DOHH2 (cell line): ENCODE measurements around the gene MAP2K5.

Source experiments
- H3F3A ChIP-seq: fragments of 200-600 bp; sonication (generic), shearing (Covaris generic); 2 replicates; pipeline ENCODE4 v1.6.0; 2016; ENCODE audit warnings: antibody characterized with exemption, mild to moderate bottlenecking; ENCODE audit not compliant: control insufficient read depth, insufficient read depth
- H3K27ac ChIP-seq: fragments of 200-600 bp; sonication (generic); 2 replicates; pipeline ENCODE4 v1.5.1; 2014; ENCODE audit warnings: low read depth, mild to moderate bottlenecking, low read length, moderate library complexity
- H3K27me3 ChIP-seq: fragments of 200-600 bp; sonication (generic); 2 replicates; pipeline ENCODE4 v1.6.1; 2014; ENCODE audit warnings: mild to moderate bottlenecking, low read length, mixed read lengths; ENCODE audit not compliant: control insufficient read depth
- H3K36me3 ChIP-seq: fragments of 200-600 bp; sonication (generic); 2 replicates; pipeline ENCODE4 v1.6.1; 2014; ENCODE audit warnings: mild to moderate bottlenecking, low read length, moderate library complexity, mixed read lengths; ENCODE audit not compliant: control insufficient read depth
- H3K4me1 ChIP-seq: fragments of 200-600 bp; sonication (generic); 2 replicates; pipeline ENCODE4 v1.6.1; 2014; ENCODE audit warnings: mild to moderate bottlenecking, low read length, mixed read lengths; ENCODE audit not compliant: control insufficient read depth
- H3K4me2 ChIP-seq: fragments of 200-600 bp; sonication (generic); 2 replicates; pipeline ENCODE4 v1.6.0; 2014; ENCODE audit warnings: mild to moderate bottlenecking, low read length, moderate library complexity
- H3K4me3 ChIP-seq: fragments of 200-600 bp; sonication (generic); 2 replicates; pipeline ENCODE4 v1.5.1; 2014; ENCODE audit warnings: mild to moderate bottlenecking, low read length, mixed read lengths
- H3K79me2 ChIP-seq: fragments of 200-600 bp; sonication (generic); 2 replicates; pipeline ENCODE4 v1.6.1; 2014; ENCODE audit warnings: mild to moderate bottlenecking, low read length, mixed read lengths; ENCODE audit not compliant: control insufficient read depth
- H3K9me2 ChIP-seq: fragments of 200-600 bp; sonication (generic); replicated peaks from 2 replicates; pipeline ENCODE4 v1.6.1; 2014; ENCODE audit warnings: mild to moderate bottlenecking, low read length, mixed read lengths; ENCODE audit not compliant: control insufficient read depth
- H3K9me3 ChIP-seq: fragments of 200-600 bp; sonication (generic); 2 replicates; pipeline ENCODE4 v1.6.1; 2014; ENCODE audit warnings: antibody characterized with exemption, low read length, mixed read lengths; ENCODE audit not compliant: control insufficient read depth, insufficient read depth
- H4K20me1 ChIP-seq: fragments of 200-600 bp; sonication (generic); 2 replicates; pipeline ENCODE4 v1.6.0; 2014; ENCODE audit warnings: low read depth, mild to moderate bottlenecking, antibody characterized with exemption, low read length, moderate library complexity; ENCODE audit not compliant: control insufficient read depth, insufficient read depth
- EZH2phosphoT487 ChIP-seq: fragments of 200-600 bp; sonication (generic); IDR thresholded peaks from 2 replicates; pipeline ENCODE4 v1.6.1; 2017; ENCODE audit warnings: borderline replicate concordance, mild to moderate bottlenecking, antibody characterized with exemption, low read length, moderate library complexity, mixed read lengths
- TF ChIP-seq, protein P1 (sequence below): fragments of 200-600 bp; sonication (generic); IDR thresholded peaks from one replicate; pipeline ENCODE4 v1.5.1; 2014; ENCODE audit warnings: antibody characterized with exemption, mild to moderate bottlenecking, low read depth, low read length; ENCODE audit not compliant: poor library complexity, severe bottlenecking

MAP2K5 gene

GRCh38 chr15:67524235-67524634 is 18.3 kb upstream of the MAP2K5 start:
- H3K9me3 ChIP-seq: no peaks in the 10 kb centered on the region
- no peaks in the 10 kb centered on the region for H4K20me1 ChIP-seq
- H3K4me1 ChIP-seq: peaks cover 28% of the 10 kb centered on the region
- peaks cover 54% of the 10 kb centered on the region for H3K79me2 ChIP-seq
- H3F3A ChIP-seq: no peaks in the 10 kb centered on the region; the same call in 1 of the 2 replicates
- TF ChIP-seq EZH2phosphoT487: no peak
- TF ChIP-seq, protein P1, sequence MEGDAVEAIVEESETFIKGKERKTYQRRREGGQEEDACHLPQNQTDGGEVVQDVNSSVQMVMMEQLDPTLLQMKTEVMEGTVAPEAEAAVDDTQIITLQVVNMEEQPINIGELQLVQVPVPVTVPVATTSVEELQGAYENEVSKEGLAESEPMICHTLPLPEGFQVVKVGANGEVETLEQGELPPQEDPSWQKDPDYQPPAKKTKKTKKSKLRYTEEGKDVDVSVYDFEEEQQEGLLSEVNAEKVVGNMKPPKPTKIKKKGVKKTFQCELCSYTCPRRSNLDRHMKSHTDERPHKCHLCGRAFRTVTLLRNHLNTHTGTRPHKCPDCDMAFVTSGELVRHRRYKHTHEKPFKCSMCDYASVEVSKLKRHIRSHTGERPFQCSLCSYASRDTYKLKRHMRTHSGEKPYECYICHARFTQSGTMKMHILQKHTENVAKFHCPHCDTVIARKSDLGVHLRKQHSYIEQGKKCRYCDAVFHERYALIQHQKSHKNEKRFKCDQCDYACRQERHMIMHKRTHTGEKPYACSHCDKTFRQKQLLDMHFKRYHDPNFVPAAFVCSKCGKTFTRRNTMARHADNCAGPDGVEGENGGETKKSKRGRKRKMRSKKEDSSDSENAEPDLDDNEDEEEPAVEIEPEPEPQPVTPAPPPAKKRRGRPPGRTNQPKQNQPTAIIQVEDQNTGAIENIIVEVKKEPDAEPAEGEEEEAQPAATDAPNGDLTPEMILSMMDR: no peak
- no peaks in the 10 kb centered on the region for H3K27me3 ChIP-seq
- H3K36me3 ChIP-seq: peaks cover 19% of the 10 kb centered on the region; the same call in 1 of the 2 replicates
- H3K4me2 ChIP-seq: no peak overlapping the region
- no peak overlapping the region for H3K4me3 ChIP-seq
- H3K9me2 ChIP-seq: no peaks in the 10 kb centered on the region
- H3K27ac ChIP-seq: no peak overlapping the region

- peaks cover 15% of the 10 kb centered on the region; the same call in 1 of the 2 replicates for H3K36me3 ChIP-seq
- no peak overlapping the region for H3K27ac ChIP-seq
- TF ChIP-seq EZH2phosphoT487: no peak
- TF ChIP-seq, protein P1: no peak
- no peaks in the 10 kb centered on the region for H4K20me1 ChIP-seq
- H3K4me2 ChIP-seq: no peak overlapping the region
- no peak overlapping the region for H3K4me3 ChIP-seq
- H3K4me1 ChIP-seq: peaks cover 6% of the 10 kb centered on the region
- no peaks in the 10 kb centered on the region for H3K9me2 ChIP-seq
- H3K79me2 ChIP-seq: peaks cover 24% of the 10 kb centered on the region
- H3K27me3 ChIP-seq: no peaks in the 10 kb centered on the region
- peaks cover 2% of the 10 kb centered on the region; the same call in 1 of the 2 replicates for H3F3A ChIP-seq
- H3K9me3 ChIP-seq: no peaks in the 10 kb centered on the region
Observed at GRCh38 chr15:67528513-67528912, 14.0 kb upstream of the MAP2K5 start.

- TF ChIP-seq, protein P1: no peak
- no peak for TF ChIP-seq EZH2phosphoT487
- H3K9me2 ChIP-seq: no peaks in the 10 kb centered on the region
- no peak overlapping the region for H3K4me2 ChIP-seq
- no peaks in the 10 kb centered on the region for H4K20me1 ChIP-seq
- no peak overlapping the region for H3K27ac ChIP-seq
- no peaks in the 10 kb centered on the region for H3K27me3 ChIP-seq
- H3K4me1 ChIP-seq: peaks cover 4% of the 10 kb centered on the region; the same call in 1 of the 2 replicates
- no peaks in the 10 kb centered on the region for H3K79me2 ChIP-seq
- H3K4me3 ChIP-seq: no peak overlapping the region
- H3K36me3 ChIP-seq: peaks cover 15% of the 10 kb centered on the region; the same call in 1 of the 2 replicates
- H3K9me3 ChIP-seq: no peaks in the 10 kb centered on the region
- H3F3A ChIP-seq: peaks cover 2% of the 10 kb centered on the region; the same call in 1 of the 2 replicates
Observed at GRCh38 chr15:67531379-67531914, 11.1 kb upstream of the MAP2K5 start.
